Kidney (tissue), 14 donors: ENCODE data around the gene HIPK1. TPM values are rescaled to one million over a fixed set of nuclear protein-coding genes. Genes with fewer than 3 reads are reported as not detected.

Experiments
- DNase-seq, 5 donors: peaks; one replicate each; pipeline ENCODE4 v3.0.0-alpha.2; 2013 to 2020
- FAIRE-seq: peaks from 2 replicates; lab custom pipeline; 2012; peaks lifted over from hg19 to GRCh38; lab: Jason Lieb, UNC
- H3K27ac ChIP-seq, 2 donors: one replicate each; pipeline ENCODE4 v1.7.0; 2013; ENCODE audit warnings: low read depth in 2 of 2, low read length in 2 of 2, inconsistent platforms in 1 of 2
- H3K27me3 ChIP-seq: one replicate; pipeline ENCODE4 v1.7.1; 2013; ENCODE audit warnings: low read length, inconsistent platforms; ENCODE audit not compliant: control insufficient read depth, insufficient read depth
- H3K36me3 ChIP-seq, 3 donors: one replicate each; pipeline versions ENCODE4 v1.7.0 to v1.7.1; 2013; ENCODE audit warnings: low read length in 3 of 3, control low read depth in 1 of 3, inconsistent platforms in 1 of 3; ENCODE audit not compliant: insufficient read depth in 3 of 3, control insufficient read depth in 2 of 3
- H3K4me1 ChIP-seq, 3 donors: one replicate each; pipeline versions ENCODE4 v1.7.0 to v1.7.1; 2013; ENCODE audit warnings: low read length in 3 of 3, inconsistent platforms in 1 of 3, low read depth in 1 of 3; ENCODE audit not compliant: control insufficient read depth in 2 of 3, insufficient read depth in 2 of 3
- H3K4me3 ChIP-seq, 3 donors: one replicate each; pipeline versions ENCODE4 v1.7.0 to v1.8.1; 2013; ENCODE audit warnings: low read length in 3 of 3, control low read depth in 1 of 3, inconsistent platforms in 1 of 3
- H3K9ac ChIP-seq, 3 donors: one replicate each; pipeline versions ENCODE4 v1.7.0 to v1.7.1; 2013; ENCODE audit warnings: low read length in 3 of 3, control low read depth in 1 of 3, inconsistent platforms in 1 of 3
- H3K9me3 ChIP-seq, 3 donors: one replicate each; pipeline versions ENCODE4 v1.7.0 to v1.7.1; 2013; ENCODE audit warnings: low read length in 3 of 3, control low read depth in 1 of 3, inconsistent platforms in 1 of 3; ENCODE audit not compliant: control insufficient read depth in 2 of 3, insufficient read depth in 1 of 3
- CTCF ChIP-seq: IDR thresholded peaks from 3 replicates; pipeline ENCODE4 v1.5.1; 2012; ENCODE audit warnings: mild to moderate bottlenecking, moderate library complexity, borderline replicate concordance; ENCODE audit not compliant: insufficient read depth; ENCODE audit errors: extremely low read depth
- intact Hi-C: fragments of 100-400 bp; cut with DNase I; formaldehyde crosslinking; loops from one replicate; pipeline ENCODE4 v1.11.1; 2022
- polyA plus RNA-seq: library from polyadenylated mRNA; stranded (reverse); fragments of 350-450 nt; fragmentation: Illumina TruSeq; extraction: RNeasy Lipid Tissue Mini Kit (QIAGEN cat#74804); gene quantifications from one replicate; pipeline ENCODE4 v1.2.3, GENCODE V29; 2014; ENCODE audit warnings: low read depth, low replicate concordance; ENCODE audit not compliant: insufficient read depth
- total RNA-seq: library from RNA; stranded (reverse); fragmentation: NEBNext Ultra II Directional; extraction: Animal tissue kit (Norgen Biotek cat#: 25700); gene quantifications from one replicate; pipeline ENCODE4 v1.2.1, GENCODE V29; 2021
- donor health status: control.
- donor health status: control.
- donor health status: control.
- donor health status: control.
- donor health status: control.
- donor health status: DM: yes; HTN: yes; CAD: no.
- donor health status: Normal renal cell carcinoma (clear cell type).

Gene HIPK1
- total and polyA plus RNA-seq, 2 donors from 2014 or later = 8.4 to 65.0 TPM

GRCh38 chr1:114023377-114023776 lies 94.3 kb downstream of the HIPK1 start:
- intact Hi-C loops = no loop called here
- DNase-seq (peak in 3 of 5 donors; percentile 22 to 60 (median 45)), FAIRE-seq (no peak)
- Histone ChIP-seq H3K4me1 (no peaks in the 10 kb centered on the region), H3K9ac (no peak overlapping the region), H3K36me3 (no peaks in the 10 kb centered on the region), H3K27ac (no peak overlapping the region), H3K4me3 (no peak overlapping the region), H3K9me3 (no peaks in the 10 kb centered on the region), H3K27me3 (no peaks in the 10 kb centered on the region)
- TF ChIP-seq CTCF = no peak

DNA sequence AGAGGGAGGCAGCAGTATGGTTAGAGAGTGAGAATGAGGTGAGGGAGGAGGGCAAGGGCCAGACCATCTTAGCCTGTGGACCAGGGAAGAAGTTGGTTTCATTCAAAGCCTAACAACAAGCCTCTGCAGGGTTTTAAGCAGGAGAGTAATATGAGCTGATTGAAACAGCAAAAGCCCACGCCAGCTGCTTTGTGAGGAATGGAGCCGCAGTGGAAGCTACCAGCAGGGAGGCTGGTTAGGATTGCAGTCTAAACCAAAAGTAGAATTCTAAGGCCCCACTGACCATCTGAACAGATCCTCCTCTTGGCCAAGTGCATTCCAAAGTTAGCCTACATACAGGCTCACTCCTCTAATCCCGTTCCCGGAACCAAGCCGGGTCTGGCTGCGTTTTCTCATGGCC lies 94.9 kb downstream of the HIPK1 start:
- no peak overlapping the region for H3K4me3 ChIP-seq
- H3K36me3 ChIP-seq = no peaks in the 10 kb centered on the region
- no peaks in the 10 kb centered on the region for H3K27me3 ChIP-seq
- H3K27ac ChIP-seq = no peak overlapping the region
- FAIRE-seq (no peak), DNase-seq (peak in 1 of 5 donors; percentile 20)
- H3K9ac ChIP-seq = no peak overlapping the region
- H3K9me3 ChIP-seq = no peaks in the 10 kb centered on the region
- intact Hi-C loops = no loop called here
- H3K4me1 ChIP-seq = no peaks in the 10 kb centered on the region
- no peak for TF ChIP-seq CTCF

- peak in 1 of 5 donors; percentile 14 for DNase-seq
- H3K36me3 ChIP-seq = no peaks in the 10 kb centered on the region
- no peaks in the 10 kb centered on the region for H3K4me1 ChIP-seq
- H3K27ac ChIP-seq = no peak overlapping the region
- no peak for TF ChIP-seq CTCF
- intact Hi-C loops = no loop called here
- H3K9me3 ChIP-seq = no peaks in the 10 kb centered on the region
- H3K9ac ChIP-seq = no peak overlapping the region
- no peak for FAIRE-seq
- no peak overlapping the region for H3K4me3 ChIP-seq
- H3K27me3 ChIP-seq = no peaks in the 10 kb centered on the region
Observed at GRCh38 chr1:114025609-114026401, 96.7 kb downstream of the HIPK1 start.

DNA sequence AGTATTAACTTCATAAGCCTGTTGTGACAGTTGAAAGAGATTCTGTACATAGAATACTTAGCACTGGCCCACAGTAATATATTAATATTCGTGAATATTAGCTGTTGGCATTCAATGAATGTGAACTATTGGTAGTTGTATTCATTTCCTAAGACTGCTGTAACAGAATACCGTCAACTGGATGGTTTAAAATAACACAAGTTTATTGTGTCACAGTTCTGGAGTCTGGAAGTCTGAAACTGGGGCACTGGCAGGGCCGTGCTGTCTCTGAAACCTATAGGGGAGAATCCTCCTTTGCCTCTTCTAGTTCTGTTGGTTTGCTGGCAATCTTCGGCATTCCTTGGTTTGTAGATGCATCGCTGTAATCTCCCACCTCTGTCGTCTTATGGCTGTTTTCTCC lies 97.7 kb downstream of the HIPK1 start:
- no peak overlapping the region for H3K27ac ChIP-seq
- intact Hi-C loops = no loop called here
- no peak overlapping the region for H3K9ac ChIP-seq
- no peak for TF ChIP-seq CTCF
- H3K9me3 ChIP-seq = no peaks in the 10 kb centered on the region
- no peaks in the 10 kb centered on the region for H3K4me1 ChIP-seq
- H3K4me3 ChIP-seq = no peak overlapping the region
- FAIRE-seq = no peak
- no peaks in the 10 kb centered on the region for H3K27me3 ChIP-seq
- DNase-seq = no peak
- H3K36me3 ChIP-seq = no peaks in the 10 kb centered on the region
